NCI-H2196 treated with DMSO at 0.1 percent for 48 hours (cell line): ENCODE measurements around the gene MAGEA9B.
"Not testable (repeated sequence)": the region's sequence is repeated elsewhere in the genome, so short reads cannot be mapped to it uniquely, and the experiment has no call there.

Experiments
- DNase-seq: peaks from one replicate; lab custom pipeline; 2025; ENCODE audit not compliant: unreplicated experiment; lab: John Stamatoyannopoulos, UW

MAGEA9B gene, protein sequence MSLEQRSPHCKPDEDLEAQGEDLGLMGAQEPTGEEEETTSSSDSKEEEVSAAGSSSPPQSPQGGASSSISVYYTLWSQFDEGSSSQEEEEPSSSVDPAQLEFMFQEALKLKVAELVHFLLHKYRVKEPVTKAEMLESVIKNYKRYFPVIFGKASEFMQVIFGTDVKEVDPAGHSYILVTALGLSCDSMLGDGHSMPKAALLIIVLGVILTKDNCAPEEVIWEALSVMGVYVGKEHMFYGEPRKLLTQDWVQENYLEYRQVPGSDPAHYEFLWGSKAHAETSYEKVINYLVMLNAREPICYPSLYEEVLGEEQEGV

GRCh38 chrX:149587359-149587758 is at the start of gene MAGEA9B:
Gene MAGEA9B (minus strand): TSS chrX:149587459. CDS start chrX:149583179, 4,280 bp downstream.
- not testable (repeated sequence) for DNase-seq

- DNase-seq = no peak
These were observed 46.3 kb upstream of the MAGEA9B start for GRCh38 chrX:149633511-149633910.

DNA sequence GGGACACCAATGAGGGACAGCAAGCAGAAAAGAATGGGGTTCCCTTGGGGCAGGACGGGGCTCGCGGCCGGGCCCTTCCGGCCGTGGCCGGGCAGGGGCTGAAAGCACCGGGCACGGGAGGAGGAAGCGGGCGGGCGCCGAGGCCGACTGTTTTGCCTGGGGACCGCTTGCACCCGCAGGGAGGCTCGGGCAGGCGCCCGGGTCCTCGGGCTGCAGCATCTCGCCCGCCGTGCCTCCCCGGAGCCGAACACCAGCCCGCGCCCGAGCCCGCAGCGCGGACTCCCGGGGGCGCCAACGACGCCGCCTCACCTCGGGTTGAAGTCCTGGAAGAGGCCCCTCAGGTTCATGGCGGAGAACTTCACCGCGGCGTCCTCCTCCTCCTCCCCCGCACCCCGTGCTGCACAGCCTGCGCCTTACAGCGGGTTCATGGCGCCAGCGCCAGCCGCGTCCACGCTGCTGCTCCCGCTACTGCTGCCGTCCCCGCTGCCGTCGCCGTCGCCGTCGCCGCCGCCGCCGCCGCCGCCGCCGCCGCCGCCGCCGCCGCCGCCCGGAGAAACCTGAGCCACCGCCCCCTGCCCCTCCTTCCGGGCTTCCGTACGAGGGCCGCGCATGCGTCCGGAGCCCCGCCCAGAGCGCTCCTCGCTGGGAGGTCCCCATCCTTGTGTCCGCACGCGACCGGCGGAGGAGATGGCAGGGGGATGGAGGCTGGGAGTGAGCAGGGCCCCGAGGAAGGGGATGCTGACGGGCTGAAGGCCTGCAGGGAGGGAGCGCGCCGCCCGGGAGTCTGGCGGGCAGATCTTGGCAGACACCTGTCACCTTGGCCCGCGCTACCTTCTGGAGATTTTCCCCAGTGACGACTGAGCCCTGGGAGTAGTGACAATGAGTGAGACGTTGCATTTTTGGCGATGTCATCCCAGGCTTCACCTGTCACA is 44.2 kb upstream of the MAGEA9B start, which contains the start of gene TMEM185A:
Gene TMEM185A, minus strand, starts transcription at position 559 of the 932 bp plus-strand sequence. Its CDS starts 212 bp downstream, at position 347.
- DNase-seq = peak; percentile 1

DNA sequence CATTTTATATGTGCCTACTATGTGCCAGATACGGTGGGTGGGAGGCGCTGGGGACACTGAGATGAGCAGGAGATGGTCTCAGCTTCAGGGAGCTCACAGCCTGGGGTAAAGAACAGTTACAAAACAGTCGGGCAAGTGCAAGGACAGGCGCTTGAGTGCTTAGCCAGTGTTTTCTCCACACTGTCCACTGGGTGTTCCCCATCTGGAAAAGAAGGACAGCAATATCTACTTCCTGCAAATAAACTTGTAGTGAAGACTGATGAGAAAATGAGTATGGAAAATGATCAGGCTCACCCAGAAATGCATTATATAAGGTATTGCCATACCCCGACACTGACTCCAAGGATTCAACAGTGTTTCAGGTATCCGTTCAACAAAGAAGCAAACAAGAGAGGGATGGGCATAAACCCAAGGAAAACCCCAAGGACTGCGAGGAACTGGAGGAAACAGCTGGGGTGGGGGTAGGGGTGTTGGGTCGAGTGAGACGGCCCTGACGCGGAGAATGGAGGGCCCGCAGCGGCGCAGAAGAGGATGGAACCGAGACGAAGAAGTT is 43.5 kb upstream of the MAGEA9B start:
- DNase-seq = no peak

GRCh38 chrX:149629730-149630387 is 42.6 kb upstream of the MAGEA9B start:
- DNase-seq = no peak

- DNase-seq = no peak
These were observed 41.5 kb upstream of the MAGEA9B start for GRCh38 chrX:149628768-149629167.

- DNase-seq = no peak
These were observed 41.0 kb upstream of the MAGEA9B start for GRCh38 chrX:149628280-149628679.

GRCh38 chrX:149626829-149627228 is 39.6 kb upstream of the MAGEA9B start:
- not testable (repeated sequence) for DNase-seq

DNA sequence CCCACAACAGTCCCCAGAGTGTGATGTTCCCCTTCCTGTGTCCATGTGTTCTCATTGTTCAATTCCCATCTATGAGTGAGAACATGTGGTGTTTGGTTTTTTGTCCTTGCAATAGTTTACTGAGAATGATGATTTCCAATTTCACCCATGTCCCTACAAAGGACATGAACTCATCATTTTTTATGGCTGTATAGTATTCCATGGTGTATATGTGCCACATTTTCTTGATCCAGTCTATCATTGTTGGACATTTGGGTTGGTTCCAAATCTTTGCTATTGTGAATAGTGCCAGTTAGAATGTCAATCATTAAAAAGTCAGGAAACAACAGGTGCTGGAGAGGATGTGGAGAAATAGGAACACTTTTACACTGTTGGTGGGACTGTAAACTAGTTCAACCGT is 32.4 kb upstream of the MAGEA9B start:
- not testable (repeated sequence) for DNase-seq

- no peak for DNase-seq
These were observed 31.6 kb upstream of the MAGEA9B start for GRCh38 chrX:149618871-149619270.

DNA sequence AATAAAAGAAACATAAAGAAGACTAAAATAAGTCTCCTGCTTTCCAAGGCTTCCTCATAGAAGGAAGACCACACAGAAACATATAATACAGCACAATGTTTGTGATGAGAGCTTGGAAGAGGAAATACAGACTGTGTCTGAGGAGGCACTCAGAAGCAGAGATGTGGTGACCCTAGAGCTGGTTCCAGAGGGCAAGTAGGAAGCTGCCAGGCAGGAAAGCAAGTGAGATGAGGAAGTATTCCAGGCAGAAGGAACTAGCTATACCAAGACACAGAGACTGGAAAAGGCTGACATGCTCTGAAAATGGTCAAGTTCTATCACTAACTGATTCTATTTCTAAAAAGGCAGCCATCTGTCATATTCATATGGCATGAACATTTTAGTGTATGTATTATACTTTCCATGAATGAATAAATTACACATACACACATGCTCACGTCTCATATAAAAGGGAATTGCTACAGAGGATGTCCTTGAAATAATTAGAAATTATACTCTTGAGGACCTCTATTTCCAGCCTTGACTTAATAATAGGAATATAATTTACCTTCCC is 24.4 kb upstream of the MAGEA9B start:
- no peak for DNase-seq

DNA sequence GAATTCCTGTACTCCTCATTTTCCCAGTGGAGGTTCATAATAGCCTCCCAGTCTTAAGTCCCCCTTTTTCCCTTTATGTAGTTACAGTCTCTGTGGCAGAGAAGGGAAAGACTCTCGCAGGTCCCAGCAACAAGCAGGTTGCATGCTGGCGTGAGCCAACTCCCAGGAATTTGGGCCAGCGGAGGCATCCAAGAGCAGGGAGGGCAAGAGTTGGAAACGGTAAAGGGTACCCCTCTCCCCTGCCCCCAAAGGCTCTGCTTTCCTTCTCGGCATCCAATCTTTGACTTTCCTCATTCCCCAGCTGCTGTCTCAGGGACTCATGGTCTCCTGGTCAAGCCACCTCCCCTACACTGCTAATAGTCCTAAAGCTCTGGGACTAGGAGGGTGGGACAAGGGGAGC is 23.3 kb upstream of the MAGEA9B start:
- no peak for DNase-seq

- no peak for DNase-seq
These were observed 20.4 kb upstream of the MAGEA9B start for GRCh38 chrX:149607699-149608098.

GRCh38 chrX:149605248-149605885 is 18.1 kb upstream of the MAGEA9B start:
- DNase-seq = not testable (repeated sequence)

- DNase-seq = not testable (repeated sequence)
These were observed 11.3 kb upstream of the MAGEA9B start for GRCh38 chrX:149598603-149599002.

GRCh38 chrX:149595943-149596342 is 8.7 kb upstream of the MAGEA9B start:
- not testable (repeated sequence) for DNase-seq

DNA sequence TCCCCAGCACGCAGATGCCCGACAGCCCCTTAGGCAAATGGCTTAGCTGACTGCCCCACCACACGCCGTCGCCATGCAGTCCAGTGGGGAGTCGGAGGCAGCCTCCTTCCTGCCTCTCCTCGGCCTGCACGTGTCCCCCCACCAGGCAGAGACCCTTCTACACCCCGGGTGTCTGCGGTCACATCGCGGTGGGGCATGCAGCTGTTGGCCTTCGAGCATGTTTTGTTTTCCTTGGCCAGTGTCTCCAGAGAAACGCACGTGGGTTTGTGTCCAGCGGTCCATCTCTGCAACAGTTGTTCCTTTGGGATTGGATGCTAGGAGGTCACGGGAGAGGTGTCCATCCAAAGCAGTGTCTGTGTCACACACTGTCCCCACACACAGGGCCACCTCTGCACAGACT is 8.0 kb upstream of the MAGEA9B start, which contains the start of gene HSFX2:
Gene HSFX2, minus strand, starts transcription at position 101 of the 400 bp plus-strand sequence. CDS start 614 bp downstream, outside the sequence.
- DNase-seq = not testable (repeated sequence)

GRCh38 chrX:149590993-149591392 is 3.7 kb upstream of the MAGEA9B start:
- not testable (repeated sequence) for DNase-seq

DNA sequence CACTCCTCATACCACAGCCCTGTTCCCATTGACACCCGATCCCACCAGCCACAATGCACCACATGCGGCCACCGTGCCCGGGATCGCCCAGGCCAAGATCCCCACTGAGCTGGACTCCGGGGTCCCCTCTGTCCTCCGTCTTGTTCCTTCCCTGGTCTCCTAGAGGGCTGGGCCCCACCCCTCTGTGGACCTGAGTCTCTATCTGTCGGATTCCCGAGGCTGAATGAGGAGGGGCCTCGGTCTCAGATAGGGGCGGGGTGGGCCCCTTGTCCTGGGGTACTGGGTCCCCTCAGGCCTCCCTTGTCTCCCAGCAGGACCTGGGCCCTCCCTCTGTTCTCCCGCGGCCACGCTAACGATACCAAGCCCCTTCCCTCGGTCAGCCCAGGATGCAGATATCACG is 1.6 kb downstream of the MAGEA9B start:
- DNase-seq = not testable (repeated sequence)

- not testable (repeated sequence) for DNase-seq
These were observed 13.8 kb downstream of the MAGEA9B start for GRCh38 chrX:149573456-149573855.
